ENCODE measurements around the gene GLA. TPM values are rescaled to one million over a fixed set of nuclear protein-coding genes. Genes with fewer than 3 reads are reported as not detected.

The GLA gene
- polyA plus RNA-seq, 1 donor, result 15.0 TPM

DNA sequence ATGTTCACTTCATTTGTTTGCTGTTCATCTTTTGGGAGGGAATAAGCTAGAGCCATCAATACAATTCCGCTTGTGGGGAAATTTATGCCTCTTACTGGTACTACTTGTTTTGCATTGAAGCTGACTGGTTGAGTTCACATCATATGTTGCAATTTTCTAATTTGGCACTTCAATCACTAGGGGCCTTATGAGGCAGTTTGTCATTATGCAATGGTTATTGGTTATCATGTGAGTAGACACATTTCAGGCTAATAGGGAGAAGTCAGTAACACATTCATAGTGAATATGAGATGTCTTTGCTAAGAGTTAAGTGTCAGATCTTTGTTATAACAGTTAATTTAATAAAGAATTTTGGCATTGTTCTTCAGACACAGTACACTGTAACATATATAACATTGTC, 11.9 kb downstream of the GLA start:
- DNase-seq, result no peak

DNA sequence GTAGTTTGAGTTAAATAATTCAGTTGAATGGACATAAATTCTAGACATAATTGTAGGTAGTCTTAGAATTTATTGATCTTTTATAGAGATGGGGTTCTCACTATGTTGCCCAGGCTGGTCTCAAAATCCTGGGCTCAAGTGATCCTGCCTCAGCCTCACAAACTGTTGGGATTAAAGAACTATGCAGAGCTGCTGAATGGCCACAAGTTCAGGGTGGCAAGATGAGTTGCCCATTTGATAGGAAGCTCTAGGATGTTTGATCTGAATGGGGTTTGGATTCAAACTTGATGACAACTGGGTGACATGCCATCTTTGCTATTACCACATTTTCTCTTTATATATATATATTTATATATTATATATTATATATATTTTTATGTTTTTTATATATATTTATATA, 13.4 kb downstream of the GLA start:
- DNase-seq, result no peak

DNA sequence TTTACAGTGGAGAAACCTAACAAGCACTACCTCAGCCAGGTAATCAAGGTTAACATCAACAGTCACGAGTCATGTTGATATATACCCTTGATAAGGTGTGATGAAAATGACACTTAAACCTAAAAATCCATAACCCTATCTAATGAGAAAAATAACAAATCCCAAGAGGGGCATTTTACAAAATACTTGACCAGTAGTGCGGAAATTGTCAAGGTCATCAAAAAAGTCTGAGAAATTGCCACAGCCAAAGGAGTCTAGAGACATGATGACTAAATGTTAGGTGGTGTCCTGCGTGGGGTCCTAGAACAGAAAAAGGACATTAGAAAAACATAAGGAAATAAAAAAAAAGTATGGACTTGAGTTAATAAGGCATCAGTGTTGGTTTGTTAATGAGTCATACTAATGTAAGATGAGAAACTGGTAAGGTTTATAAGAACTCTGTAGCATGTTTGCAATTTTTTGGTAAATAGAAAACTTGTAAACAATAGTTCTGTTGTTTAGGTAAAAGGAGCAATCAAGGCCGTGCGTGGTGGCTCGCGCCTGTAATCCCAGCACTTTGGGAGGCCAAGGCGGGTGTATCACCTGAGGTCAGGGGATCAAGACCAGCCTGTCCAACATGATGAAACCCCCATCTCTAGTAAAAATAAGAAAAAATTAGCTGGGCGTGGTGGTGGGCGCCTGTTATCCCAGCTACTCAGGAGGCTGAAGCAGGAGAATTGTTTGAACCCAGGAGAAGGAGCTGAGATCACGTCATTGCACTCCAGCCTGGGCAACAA, 14.0 kb downstream of the GLA start:
- DNase-seq, result no peak

DNA sequence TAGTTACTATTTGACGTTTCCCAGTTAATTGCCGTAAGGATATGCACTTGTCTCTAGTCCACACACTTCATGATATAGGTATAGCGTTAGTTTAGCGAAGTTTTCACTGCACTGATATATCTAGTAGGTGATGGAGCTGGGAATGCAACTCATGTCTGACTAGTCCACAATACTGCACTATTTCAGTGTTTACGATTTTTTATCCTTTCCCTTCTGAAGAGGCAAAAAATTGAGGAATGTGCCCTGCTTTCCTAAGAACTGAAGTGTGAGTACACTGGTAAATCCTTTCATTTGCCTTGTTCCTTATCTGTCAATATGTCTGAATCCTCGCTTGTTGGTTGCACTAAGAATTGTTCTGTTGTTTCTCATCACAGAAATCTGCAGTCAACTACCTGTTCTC, 15.9 kb downstream of the GLA start:
- no peak for DNase-seq

DNA sequence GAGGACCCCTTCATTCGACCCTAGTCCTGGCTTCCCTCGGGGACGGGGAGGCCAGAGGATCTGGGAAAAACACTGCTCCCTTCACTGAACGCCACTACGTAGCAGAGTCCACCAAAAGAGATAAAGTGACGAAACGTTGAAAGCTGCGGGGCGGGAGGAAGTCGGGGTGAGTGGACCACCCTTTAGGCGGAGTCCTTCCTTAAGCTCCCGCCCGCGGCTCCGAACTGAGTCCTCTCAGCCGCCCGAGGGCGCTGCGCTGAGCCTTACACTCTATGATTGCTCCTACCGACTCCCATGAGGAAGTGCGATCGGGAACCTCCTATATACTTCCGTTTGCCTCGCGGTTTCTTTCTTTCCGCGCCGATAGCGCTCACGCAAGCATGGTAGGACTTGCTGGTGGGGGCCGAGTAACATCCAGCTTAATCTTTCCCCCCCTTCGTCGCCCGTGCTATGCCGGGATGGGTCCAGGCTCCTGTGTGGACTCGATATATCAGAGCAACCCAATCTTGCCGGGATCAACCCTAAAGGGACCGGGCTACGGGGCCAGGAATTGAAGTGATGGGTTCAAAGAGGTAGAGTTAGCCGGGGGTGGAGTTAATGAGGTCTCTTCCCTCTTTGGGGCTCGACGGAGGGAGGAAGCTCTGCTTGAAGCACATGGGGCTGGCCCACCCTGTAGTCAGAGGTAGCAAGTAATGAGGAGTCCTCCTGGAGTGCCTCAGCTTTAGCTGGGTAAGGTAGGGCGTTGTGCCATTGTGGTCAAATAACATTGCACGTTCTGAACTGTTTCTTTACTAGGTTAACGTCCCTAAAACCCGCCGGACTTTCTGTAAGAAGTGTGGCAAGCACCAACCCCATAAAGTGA, 16.8 kb downstream of the GLA start, which contains the start of gene RPL36A:
Gene RPL36A, plus strand, starts transcription at position 348 of the 862 bp plus-strand sequence. Its CDS starts 33 bp downstream, at position 381.
- peak; percentile 88 for DNase-seq

DNA sequence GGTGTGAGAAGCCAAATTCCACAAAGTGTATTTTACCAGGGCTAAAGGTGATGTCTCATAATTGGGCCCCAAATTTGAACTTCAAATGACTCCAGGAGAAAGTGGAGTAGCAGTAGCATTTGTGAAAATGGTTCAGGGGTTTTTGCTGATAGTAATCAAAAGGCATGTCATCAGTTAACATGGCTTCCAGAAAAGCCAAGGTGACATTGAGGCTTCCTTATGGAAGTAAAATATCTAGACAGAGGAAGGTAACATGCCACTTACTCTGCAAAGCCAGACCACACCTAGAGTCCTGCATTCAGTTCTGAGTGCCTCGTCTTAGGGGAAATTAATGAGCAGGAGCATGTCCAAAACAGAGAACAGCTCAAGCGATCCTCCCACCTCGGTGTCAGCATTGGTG, 19.1 kb downstream of the GLA start:
- DNase-seq, result no peak

DNA sequence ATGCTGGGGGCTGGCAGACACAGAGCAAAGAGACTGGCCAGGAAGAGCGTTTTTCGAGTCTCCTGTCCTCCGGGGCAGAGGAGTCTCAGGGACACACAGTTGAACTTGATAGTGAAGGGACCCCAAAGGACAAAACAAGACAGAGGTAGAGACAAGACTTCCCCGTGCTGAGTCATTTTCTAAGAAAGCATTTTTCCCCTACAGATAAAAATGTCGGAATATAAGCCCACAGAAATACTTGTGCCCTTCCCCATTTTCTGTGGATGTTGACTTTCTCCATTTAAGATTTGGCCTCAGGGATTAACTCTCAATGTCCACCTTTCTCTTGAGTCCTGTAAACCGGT, 21.2 kb downstream of the GLA start:
- no peak for DNase-seq

DNA sequence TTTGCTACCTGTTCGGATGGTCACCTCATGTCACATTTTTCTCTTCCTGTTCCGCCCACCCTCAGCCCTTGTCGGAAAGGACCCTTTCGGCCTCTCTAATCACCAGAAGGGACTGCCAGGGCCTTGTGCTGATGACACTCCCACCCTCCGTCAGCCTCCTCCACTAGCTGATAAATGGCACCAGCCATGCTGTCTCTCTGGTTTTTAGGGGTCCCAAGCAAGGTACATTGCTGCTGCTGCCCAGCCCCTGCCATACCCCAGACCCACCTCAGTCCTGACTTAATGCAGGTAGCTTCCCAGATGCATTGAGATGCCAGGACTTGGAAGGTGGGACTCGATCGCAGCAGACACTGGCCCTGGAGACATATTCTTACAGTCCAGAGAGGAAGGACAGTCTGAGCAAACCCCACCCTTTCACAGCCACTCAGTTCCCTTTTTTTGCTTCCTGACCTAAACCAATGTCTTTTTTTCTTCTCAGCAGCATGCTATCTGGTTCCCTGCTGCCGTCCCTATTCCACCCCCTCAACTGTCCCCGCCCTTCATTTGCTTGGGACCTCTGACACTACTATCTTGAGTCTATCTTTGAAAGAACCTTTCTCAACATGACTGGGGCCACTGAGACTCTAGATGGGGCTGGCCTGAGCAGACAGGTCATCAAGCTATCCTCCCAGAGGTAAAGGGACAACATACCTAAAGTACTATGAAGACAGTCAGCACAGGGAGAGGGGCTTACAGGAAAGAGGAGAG, 21.8 kb downstream of the GLA start, which contains the start of gene BTK:
Gene BTK, minus strand, starts transcription at position 397 of the 747 bp plus-strand sequence. CDS start 10,907 bp downstream, outside the sequence.
- DNase-seq, result no peak

DNA sequence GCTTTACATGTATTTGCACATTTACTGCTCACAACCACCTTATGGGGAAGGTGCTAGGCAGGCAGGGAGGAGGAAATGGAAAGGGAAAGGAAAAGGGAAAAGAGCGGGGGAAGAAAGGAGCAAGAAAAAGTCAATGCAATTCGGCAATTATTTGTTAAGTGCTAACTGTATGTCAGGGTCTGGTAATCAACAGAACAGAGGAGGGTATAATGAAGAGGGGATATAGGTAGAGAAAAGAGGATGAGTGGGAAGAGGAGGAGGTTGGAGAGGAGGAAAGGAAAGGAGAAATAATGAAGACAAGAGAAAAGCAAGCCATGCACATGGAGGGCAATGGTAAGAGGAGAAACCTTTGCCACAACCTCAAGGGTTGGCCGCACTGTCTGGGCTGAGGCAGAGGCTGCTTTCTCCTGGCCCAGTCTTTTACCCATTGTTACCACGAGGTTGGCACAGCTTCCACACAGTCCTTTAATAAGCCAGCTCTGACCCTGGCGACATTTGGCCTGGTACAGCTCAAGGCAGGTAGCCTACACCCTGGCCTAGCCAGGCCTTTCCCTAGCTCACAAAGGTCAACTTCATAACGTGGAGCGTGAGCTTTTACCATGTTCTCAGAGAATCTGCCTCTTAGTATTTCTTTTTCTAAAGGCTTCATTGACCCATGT, 22.6 kb downstream of the GLA start:
- DNase-seq, result no peak

DNA sequence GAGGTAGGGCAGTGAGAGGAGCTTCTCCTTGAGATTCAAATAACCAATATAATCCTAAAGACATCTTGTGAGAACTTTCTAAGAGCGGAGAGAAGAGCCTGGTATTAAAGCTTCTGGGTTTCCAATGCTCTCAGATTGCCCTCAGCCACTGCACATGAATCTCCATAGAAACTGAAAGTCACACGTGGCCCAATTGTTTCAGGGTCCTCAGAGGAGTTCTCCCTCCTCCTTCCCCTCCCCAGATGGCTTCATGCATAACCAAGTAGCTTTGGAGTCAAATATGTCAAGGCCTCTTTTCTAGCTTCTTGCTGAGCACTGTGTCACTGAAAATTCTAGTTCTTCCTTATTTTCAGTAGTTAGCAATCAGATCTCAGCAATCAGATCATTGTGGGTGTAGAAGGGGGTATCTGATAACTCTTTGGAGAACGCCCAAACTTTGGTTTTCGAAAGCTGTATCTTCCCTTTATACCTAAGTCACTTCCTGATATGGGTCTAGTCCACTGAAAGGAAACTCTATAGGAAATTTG, 24.0 kb downstream of the GLA start:
- no peak for DNase-seq

DNA sequence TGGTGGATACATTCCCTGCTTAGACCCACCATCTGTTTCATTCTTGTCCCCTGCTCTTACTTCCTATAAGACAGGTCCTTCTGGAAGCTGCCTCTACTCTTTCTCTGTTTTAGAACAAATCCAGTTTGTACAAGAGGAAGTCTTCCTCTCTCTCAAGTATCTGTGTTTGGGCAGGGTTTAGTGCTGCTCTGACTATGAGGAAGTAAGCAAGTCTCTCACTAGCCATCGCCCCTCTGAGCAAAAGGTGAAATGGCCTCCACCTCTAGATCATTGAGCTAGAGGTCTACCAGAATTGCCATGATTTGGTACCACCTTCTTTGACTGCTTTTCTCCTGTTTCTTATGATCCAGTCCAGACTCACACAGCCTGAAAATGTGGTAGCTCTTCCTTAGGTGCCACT, 30.2 kb downstream of the GLA start:
- no peak for DNase-seq

DNA sequence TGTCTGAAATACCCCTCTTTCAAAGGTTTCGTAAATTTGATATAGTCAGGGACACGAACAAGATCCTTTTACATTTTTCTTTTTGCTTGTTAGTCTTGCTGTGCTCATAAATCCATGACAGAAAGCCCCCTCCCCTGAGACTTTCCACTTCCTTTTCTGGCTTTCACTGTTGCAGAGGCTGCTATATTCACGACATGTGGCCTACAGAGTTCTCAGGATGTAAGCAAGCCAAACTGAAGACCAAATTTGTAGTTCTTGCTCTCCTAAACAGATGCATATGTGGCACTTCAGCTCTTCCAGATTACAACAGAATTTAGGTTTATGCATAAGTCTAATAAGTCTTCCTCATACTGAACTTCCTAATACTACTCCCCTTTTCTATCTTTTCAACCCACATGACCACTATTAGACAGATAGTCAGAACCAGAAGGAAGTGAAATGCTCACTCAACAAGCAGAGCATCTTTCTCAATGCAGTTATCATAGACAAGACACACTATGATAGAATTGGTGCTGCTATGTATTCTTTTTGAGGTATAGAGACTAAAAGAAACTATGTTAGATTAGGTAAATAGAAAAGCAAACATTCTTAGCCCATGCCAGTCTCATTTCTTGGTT, 36.7 kb downstream of the GLA start:
- DNase-seq, result no peak

DNA sequence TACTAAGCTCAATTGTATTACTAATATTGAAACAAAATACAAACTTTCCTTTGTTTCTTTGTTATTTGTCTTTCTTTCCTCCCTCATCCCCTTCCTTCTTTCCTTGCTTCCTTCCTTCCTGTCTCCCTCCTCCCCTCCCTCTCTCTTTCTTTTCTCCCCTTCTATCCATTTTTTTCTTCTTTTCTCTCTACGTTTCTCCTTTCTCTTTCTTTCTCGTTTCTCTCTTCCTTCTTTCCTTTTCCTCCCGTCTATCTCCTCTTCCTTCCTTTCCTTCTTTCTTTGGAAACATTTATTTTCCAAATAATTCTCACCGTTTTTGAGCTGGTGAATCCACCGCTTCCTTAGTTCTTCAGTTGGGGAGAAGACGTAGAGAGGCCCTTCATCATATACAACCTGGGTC, 38.0 kb downstream of the GLA start:
- no peak for DNase-seq

DNA sequence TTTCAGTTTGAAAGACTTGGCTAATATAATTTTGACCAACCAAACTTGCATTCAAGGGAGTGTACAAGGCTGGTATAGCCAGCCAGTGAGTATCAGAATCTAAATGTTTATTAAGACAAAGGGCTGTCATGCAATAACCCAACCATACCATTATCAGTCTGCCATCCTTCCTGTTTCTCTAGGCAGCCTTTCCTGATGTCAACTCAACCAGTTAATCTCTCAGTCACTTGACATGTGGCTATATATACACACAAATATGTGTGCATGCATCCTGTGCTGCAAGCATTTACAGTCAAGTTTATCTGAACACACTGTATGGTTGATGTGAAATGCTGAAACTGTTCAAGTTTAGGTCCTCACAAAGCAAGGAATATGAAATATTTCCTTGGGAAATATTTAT, 38.9 kb downstream of the GLA start:
- no peak for DNase-seq

DNA sequence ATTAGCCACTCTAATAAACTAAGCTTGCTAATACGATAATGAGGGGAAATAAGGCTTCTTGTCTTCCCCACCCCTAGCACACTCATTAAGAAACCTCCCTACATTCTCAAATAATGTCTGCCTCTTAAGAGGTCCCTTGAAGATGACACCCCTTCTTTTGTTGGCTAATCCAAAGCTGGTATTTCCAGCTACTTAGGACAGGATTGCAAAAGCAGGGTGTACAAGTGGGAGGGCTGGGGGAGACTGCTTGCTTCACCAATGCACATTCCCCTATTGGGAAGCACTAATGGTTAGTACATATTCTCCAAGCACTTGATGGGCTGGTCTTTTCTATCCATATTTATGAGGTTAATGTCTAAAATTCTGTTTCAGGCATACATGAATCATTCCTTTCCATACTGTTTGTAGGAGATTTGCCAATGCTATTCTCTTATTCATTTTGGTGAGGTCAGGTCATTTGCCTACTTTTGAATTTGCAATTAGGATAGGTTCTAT, 42.4 kb downstream of the GLA start:
- DNase-seq, result no peak

DNA sequence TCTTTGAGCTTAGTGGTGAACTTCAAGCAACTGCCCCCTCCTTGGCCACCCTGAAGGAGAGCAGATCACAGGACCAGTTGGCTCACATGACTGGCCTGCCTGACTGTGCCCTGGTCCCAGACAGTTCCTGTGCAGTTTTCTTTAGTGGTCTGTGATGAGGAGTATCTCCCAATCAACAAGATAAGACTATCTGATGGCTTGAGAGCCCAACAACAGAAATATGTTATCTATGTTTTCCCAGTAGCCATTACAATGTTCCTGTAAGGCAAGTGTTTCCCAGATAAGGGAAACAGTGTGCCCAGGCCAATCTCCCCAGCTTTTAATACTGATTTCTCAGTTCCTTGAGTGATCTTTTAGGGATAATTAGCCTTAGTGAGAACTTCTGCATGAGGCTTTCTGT, 45.0 kb downstream of the GLA start:
- no peak for DNase-seq

DNA sequence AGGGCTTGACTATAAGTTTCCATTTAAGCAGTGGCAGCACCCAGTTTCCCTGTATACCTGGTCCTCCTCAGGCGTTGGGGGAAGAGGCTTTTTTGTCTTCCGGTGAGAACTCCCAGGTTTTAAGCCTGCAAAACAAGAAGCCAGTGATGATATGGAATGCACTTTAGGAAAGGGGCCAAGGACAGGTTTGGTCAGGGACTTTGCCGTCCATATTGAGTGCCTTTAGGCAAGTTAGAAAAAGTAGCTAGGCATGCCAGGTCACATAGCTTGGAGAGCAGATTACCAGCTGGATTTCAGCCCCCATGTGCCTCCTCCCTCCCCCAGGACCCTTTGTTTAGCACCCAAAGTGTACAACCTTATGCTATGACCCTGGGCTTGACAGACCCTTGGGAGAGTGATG, 45.6 kb downstream of the GLA start:
- DNase-seq, result no peak

DNA sequence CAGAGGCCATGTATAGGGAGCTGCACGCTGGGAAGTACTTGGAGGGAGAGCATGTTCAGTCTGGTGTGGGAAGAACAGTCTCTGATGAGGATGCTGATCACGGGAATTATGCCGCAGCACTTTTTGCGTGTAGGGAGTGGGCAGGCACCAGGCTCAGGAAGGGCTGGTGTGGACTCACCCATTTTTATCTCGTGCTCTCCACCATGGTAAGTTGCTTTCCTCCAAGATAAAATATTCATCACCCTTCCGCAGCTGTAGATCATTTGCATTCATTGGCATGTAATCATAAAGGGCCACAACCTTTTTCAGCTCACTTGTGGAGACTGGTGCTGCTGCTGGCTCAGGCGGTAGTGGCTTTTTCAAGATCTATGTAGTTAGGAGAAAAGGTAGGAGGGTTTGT, 47.3 kb downstream of the GLA start:
- DNase-seq, result no peak

DNA sequence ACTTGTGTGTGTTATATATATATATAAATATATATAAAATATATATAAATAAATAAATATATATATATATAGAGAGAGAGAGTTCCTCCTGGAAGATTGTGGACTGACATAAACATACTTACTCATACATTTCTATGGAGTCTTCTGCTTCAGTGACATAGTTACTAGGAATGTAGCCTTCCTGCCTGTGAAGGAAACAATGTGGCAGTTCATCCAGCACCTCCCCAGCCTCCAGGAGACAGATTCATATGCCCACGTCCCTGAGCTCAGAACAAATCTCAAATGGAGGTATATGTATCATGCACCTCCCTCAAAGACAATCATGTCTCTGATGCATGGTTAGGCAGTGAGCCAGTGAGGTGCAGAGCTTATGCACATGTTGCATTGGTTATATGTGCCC, 47.8 kb downstream of the GLA start:
- DNase-seq, result no peak

DNA sequence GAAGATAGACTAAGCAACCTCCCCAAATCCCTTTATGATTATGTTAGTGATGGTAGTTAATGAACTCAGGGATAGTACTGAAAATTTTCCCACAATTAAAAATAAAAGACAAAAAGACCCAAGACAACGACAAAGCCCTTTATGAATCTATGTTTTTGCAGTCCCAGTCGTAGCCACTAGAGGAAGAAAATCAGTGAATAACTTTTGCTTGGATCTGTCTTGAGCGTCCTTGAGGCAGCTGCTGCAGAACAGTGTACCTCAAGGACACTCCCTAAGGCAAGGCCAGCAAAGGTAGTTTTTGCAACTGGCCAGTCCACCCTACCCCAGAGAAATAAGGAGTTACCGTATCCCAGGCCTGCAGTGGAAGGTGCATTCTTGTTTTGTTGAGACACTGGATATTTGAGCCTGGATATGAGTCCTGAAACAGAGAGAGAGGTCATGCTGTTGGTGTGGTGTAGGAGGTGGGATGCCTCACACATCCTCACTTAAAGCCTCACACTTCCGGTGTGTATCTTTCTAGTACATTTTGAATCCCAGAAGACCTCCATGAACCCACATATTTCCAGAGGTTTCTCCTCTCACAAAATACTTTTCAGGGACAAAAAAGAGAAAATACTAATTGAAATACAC, 50.4 kb downstream of the GLA start:
- DNase-seq, result no peak

DNA sequence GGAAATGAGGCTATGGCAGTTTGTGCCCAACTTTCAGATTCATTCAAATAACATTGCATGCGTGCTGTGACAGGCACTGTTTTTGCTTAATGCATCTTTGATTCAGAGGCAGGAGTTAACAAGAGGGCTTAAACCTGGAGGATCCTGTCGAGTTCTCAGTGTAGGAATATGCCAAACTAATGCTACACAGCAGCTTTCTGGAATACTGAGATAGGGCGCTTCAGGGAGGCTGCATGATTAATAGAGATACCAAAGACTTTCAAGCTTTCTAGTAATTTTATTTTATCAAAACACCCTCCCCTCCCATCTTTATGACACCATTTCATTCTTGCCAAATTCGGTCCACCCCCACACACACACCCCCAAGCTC, 58.5 kb downstream of the GLA start:
- DNase-seq, result no peak

Measured in hindlimb muscle (tissue), 1 donor.